H9 (cell line): ENCODE measurements around the gene SNX18. TPM values are rescaled to one million over a fixed set of nuclear protein-coding genes. Genes with fewer than 3 reads are reported as not detected.

Experiments
- DNase-seq: peaks from one replicate; pipeline ENCODE4 v3.0.0-alpha.2; 2017
- H2AFZ ChIP-seq: one replicate; pipeline ENCODE4 v1.6.1; 2013; ENCODE audit warnings: mild to moderate bottlenecking, low read length, control low read depth, moderate library complexity
- H2AK5ac ChIP-seq: 2 replicates; pipeline ENCODE4 v1.6.1; 2013; ENCODE audit warnings: low read length, control low read depth, mixed read lengths; ENCODE audit not compliant: insufficient read length
- H2BK120ac ChIP-seq: one replicate; pipeline ENCODE4 v1.6.1; 2013; ENCODE audit warnings: low read depth, mild to moderate bottlenecking, low read length, control low read depth, inconsistent platforms; ENCODE audit not compliant: poor library complexity, severe bottlenecking
- H2BK12ac ChIP-seq: 2 replicates; pipeline ENCODE4 v1.6.1; 2013; ENCODE audit warnings: low read length, control low read depth, mixed read lengths, low read depth; ENCODE audit not compliant: insufficient read length
- H2BK15ac ChIP-seq: 2 replicates; pipeline ENCODE4 v1.6.1; 2013; ENCODE audit warnings: low read depth, low read length, control low read depth
- H2BK20ac ChIP-seq: one replicate; pipeline ENCODE4 v1.6.1; 2013; ENCODE audit warnings: low read depth, mild to moderate bottlenecking, low read length, control low read depth, inconsistent platforms; ENCODE audit not compliant: poor library complexity, severe bottlenecking
- H2BK5ac ChIP-seq: 2 replicates; pipeline ENCODE4 v1.6.1; 2013; ENCODE audit warnings: low read length, control low read depth, mixed read lengths; ENCODE audit not compliant: insufficient read length
- H3K14ac ChIP-seq: 2 replicates; pipeline ENCODE4 v1.6.1; 2013; ENCODE audit warnings: low read length, control low read depth; ENCODE audit not compliant: insufficient read depth
- H3K18ac ChIP-seq: 2 replicates; pipeline ENCODE4 v1.6.1; 2013; ENCODE audit warnings: low read depth, mild to moderate bottlenecking, mixed read lengths, low read length, control low read depth; ENCODE audit not compliant: insufficient read length
- H3K23ac ChIP-seq: 2 replicates; pipeline ENCODE4 v1.6.1; 2013; ENCODE audit warnings: low read length, control low read depth, mixed read lengths, low read depth; ENCODE audit not compliant: insufficient read length
- H3K23me2 ChIP-seq: 2 replicates; pipeline ENCODE4 v1.6.1; 2013; ENCODE audit warnings: low read depth, mild to moderate bottlenecking, mixed read lengths, low read length, control low read depth; ENCODE audit not compliant: insufficient read length, poor library complexity, severe bottlenecking
- H3K27ac ChIP-seq: 2 replicates; pipeline ENCODE4 v1.5.1; 2013; ENCODE audit warnings: low read length, control low read depth, mixed read lengths, low read depth; ENCODE audit not compliant: insufficient read length
- H3K27me3 ChIP-seq: 2 replicates; pipeline ENCODE4 v1.6.1; 2013; ENCODE audit warnings: low read length, control low read depth, inconsistent platforms; ENCODE audit not compliant: insufficient read depth
- H3K4ac ChIP-seq: 2 replicates; pipeline ENCODE4 v1.6.1; 2013; ENCODE audit warnings: low read depth, mild to moderate bottlenecking, control low read depth, inconsistent platforms, low read length, moderate library complexity
- H3K4me1 ChIP-seq: 2 replicates; pipeline ENCODE4 v1.6.1; 2013; ENCODE audit warnings: low read length, control low read depth, inconsistent platforms; ENCODE audit not compliant: insufficient read depth
- H3K4me2 ChIP-seq: 2 replicates; pipeline ENCODE4 v1.6.1; 2013; ENCODE audit warnings: low read length, control low read depth, mixed read lengths; ENCODE audit not compliant: insufficient read length, insufficient read depth
- H3K56ac ChIP-seq: 2 replicates; pipeline ENCODE4 v1.6.1; 2013; ENCODE audit warnings: low read depth, mild to moderate bottlenecking, mixed read lengths, low read length, control low read depth; ENCODE audit not compliant: insufficient read length
- H3K79me1 ChIP-seq: 2 replicates; pipeline ENCODE4 v1.6.1; 2013; ENCODE audit warnings: low read depth, mild to moderate bottlenecking, moderate library complexity, low read length, control low read depth, inconsistent platforms; ENCODE audit not compliant: insufficient read depth, poor library complexity, severe bottlenecking
- H3K79me2 ChIP-seq: 2 replicates; pipeline ENCODE4 v1.6.1; 2013; ENCODE audit warnings: low read length, control low read depth, inconsistent platforms; ENCODE audit not compliant: insufficient read depth
- H3K9ac ChIP-seq: 2 replicates; pipeline ENCODE4 v1.6.1; 2013; ENCODE audit warnings: low read length, control low read depth, mixed read lengths; ENCODE audit not compliant: insufficient read length; ENCODE audit errors: extremely low read depth
- H3K9me3 ChIP-seq: one replicate; pipeline ENCODE4 v1.6.1; 2013; ENCODE audit warnings: low read depth, low read length, inconsistent platforms; ENCODE audit not compliant: control insufficient read depth
- H3T11ph ChIP-seq: one replicate; pipeline ENCODE4 v1.6.1; 2013; ENCODE audit warnings: mild to moderate bottlenecking, low read length, control low read depth, inconsistent platforms
- H4K20me1 ChIP-seq: one replicate; pipeline ENCODE4 v1.6.1; 2013; ENCODE audit not compliant: control insufficient read depth, insufficient read length, insufficient read depth
- H4K5ac ChIP-seq: 2 replicates; pipeline ENCODE4 v1.6.1; 2013; ENCODE audit warnings: low read depth, mild to moderate bottlenecking, mixed read lengths, low read length, control low read depth; ENCODE audit not compliant: insufficient read length
- H4K8ac ChIP-seq: replicated peaks from 2 replicates; pipeline ENCODE4 v1.6.1; 2013; ENCODE audit warnings: low read length, control low read depth, mixed read lengths, low read depth; ENCODE audit not compliant: insufficient read length
- H4K91ac ChIP-seq: 2 replicates; pipeline ENCODE4 v1.6.1; 2013; ENCODE audit warnings: low read depth, mild to moderate bottlenecking, moderate library complexity, mixed read lengths, low read length, control low read depth; ENCODE audit not compliant: insufficient read length
- H3K27ac Mint-ChIP-seq, 3 experiments: 2 replicates in 2 of 3; 3 replicates in 1 of 3; pipeline ENCODE4 v1.8.0; 2020 to 2021; ENCODE audit warnings: mixed read lengths in 3 of 3, mild to moderate bottlenecking in 1 of 3, moderate library complexity in 1 of 3
- H3K27me3 Mint-ChIP-seq: 2 replicates; pipeline ENCODE4 v1.8.0; 2021; ENCODE audit warnings: low read depth, mild to moderate bottlenecking, moderate library complexity, mixed read lengths
- H3K36me3 Mint-ChIP-seq, 3 experiments: 2 replicates in 2 of 3; 3 replicates in 1 of 3; pipeline ENCODE4 v1.8.0; 2020 to 2021; ENCODE audit warnings: low read depth in 3 of 3, mixed read lengths in 3 of 3; ENCODE audit not compliant: insufficient read depth in 1 of 3
- H3K4me1 Mint-ChIP-seq, 2 experiments: 2 replicates each; pipeline ENCODE4 v1.8.0; 2020; ENCODE audit warnings: mixed read lengths in 2 of 2
- H3K4me3 Mint-ChIP-seq, 2 experiments: 2 replicates in 1 of 2; 3 replicates in 1 of 2; pipeline ENCODE4 v1.8.0; 2020 to 2021; ENCODE audit warnings: mild to moderate bottlenecking in 2 of 2, mixed read lengths in 2 of 2, moderate library complexity in 1 of 2
- H3K9me3 Mint-ChIP-seq, 2 experiments: 2 replicates in 1 of 2; 3 replicates in 1 of 2; pipeline ENCODE4 v1.8.0; 2020; ENCODE audit warnings: mild to moderate bottlenecking in 2 of 2, mixed read lengths in 2 of 2, moderate library complexity in 1 of 2
- CTCF ChIP-seq: fragments of 200-600 bp; sonication (generic); conservative IDR thresholded peaks from 3 replicates; pipeline ENCODE4 v1.8.0; 2021; ENCODE audit warnings: antibody characterized with exemption, mild to moderate bottlenecking
- WGBS: extraction: QIAGEN DNeasy Blood & Tissue Kit; methylation state at CpG from one replicate; pipeline ENCODE4 v1.1.7; 2013; ENCODE audit warnings: missing lambda C conversion rate, low lambda C conversion rate, mixed read lengths; ENCODE audit not compliant: insufficient read length; ENCODE audit errors: extremely low coverage; 5-methylcytosine and 5-hydroxymethylcytosine counted together
- total RNA-seq: library from RNA; stranded (reverse); gene quantifications from 2 replicates; pipeline ENCODE4 v1.2.1, GENCODE V29; 2021

SNX18 gene
- total RNA-seq, 1 experiment from 2014 or later, result 17.2 TPM

- no peak overlapping the region for H4K8ac ChIP-seq
- H2BK120ac ChIP-seq, result no peak overlapping the region
- H4K91ac ChIP-seq, result no peak overlapping the region
- H2BK15ac ChIP-seq, result no peak overlapping the region
- H4K5ac ChIP-seq, result no peak overlapping the region
- Mint-ChIP-seq H3K4me1 (no peaks in the 10 kb centered on the region), H3K9me3 (peaks cover 0 to 3% of the 10 kb centered on the region in 2 experiments; a peak in 2 of 5 replicates), H3K4me3 (no peak overlapping the region), H3K36me3 (no peaks in the 10 kb centered on the region), H3K27me3 (no peaks in the 10 kb centered on the region; the same call in 1 of the 2 replicates), H3K27ac (no peak overlapping the region)
- H3K9me3 ChIP-seq, result no peaks in the 10 kb centered on the region
- H4K20me1 ChIP-seq, result no peaks in the 10 kb centered on the region
- H3K4ac ChIP-seq, result no peak overlapping the region
- no peak overlapping the region for H3K56ac ChIP-seq
- no peak overlapping the region for H2AFZ ChIP-seq
- H3K27me3 ChIP-seq, result no peaks in the 10 kb centered on the region
- H3K18ac ChIP-seq, result no peak overlapping the region
- no peaks in the 10 kb centered on the region for H3K79me1 ChIP-seq
- H3K79me2 ChIP-seq, result no peaks in the 10 kb centered on the region
- no peak overlapping the region for H2BK12ac ChIP-seq
- no peak overlapping the region for H3K27ac ChIP-seq
- H3K4me1 ChIP-seq, result no peaks in the 10 kb centered on the region
- no peaks in the 10 kb centered on the region for H3K23me2 ChIP-seq
- DNase-seq, result no peak
- H3K4me2 ChIP-seq, result no peak overlapping the region
- no CpG with 5 or more reads among the region's 1 CpG for WGBS
- TF ChIP-seq CTCF, result no peak
- H3K14ac ChIP-seq, result no peak overlapping the region
- no peak overlapping the region for H2BK20ac ChIP-seq
- no peak overlapping the region for H3K9ac ChIP-seq
- no peak overlapping the region for H2AK5ac ChIP-seq
- no peak overlapping the region for H2BK5ac ChIP-seq
- no peak overlapping the region for H3K23ac ChIP-seq
- no peak overlapping the region for H3T11ph ChIP-seq
These were observed 26.2 kb upstream of the SNX18 start for GRCh38 chr5:54491326-54491725.
